Skeletal muscle satellite cell (primary cell): ENCODE measurements around the gene UBALD1.
A peak's percentile ranks its signal among the peaks of the same experiment; 100 is the strongest.

Source experiments
- H3K27me3 ChIP-seq: 2 replicates; pipeline ENCODE4 v1.7.0; 2013; ENCODE audit warnings: low read length; ENCODE audit not compliant: control insufficient read depth, insufficient read depth
- H3K36me3 ChIP-seq: 2 replicates; pipeline ENCODE4 v1.7.0; 2013; ENCODE audit warnings: mild to moderate bottlenecking, control low read depth, low read length; ENCODE audit not compliant: insufficient read depth
- H3K4me1 ChIP-seq: 2 replicates; pipeline ENCODE4 v1.7.0; 2013; ENCODE audit warnings: low read length; ENCODE audit not compliant: control insufficient read depth, insufficient read depth
- H3K4me2 ChIP-seq: 2 replicates; pipeline ENCODE4 v1.7.0; 2013; ENCODE audit warnings: mild to moderate bottlenecking, low read length
- H3K4me3 ChIP-seq: 2 replicates; pipeline ENCODE4 v1.7.0; 2013; ENCODE audit warnings: low read length
- H3K9ac ChIP-seq: 2 replicates; pipeline ENCODE4 v1.7.0; 2013; ENCODE audit warnings: mild to moderate bottlenecking, low read depth, low read length, moderate library complexity
- H3K9me3 ChIP-seq: replicated peaks from 2 replicates; pipeline ENCODE4 v1.7.0; 2013; ENCODE audit warnings: mild to moderate bottlenecking, control low read depth, low read length

UBALD1 gene

GRCh38 chr16:4612474-4612931 is 2.2 kb downstream of the UBALD1 start:
- H3K9ac ChIP-seq, result peak overlapping the region; percentile 8
- peak overlapping the region; percentile 95 for H3K4me2 ChIP-seq
- H3K36me3 ChIP-seq, result peaks cover 12% of the 10 kb centered on the region
- H3K4me1 ChIP-seq, result peaks cover 43% of the 10 kb centered on the region
- H3K27me3 ChIP-seq, result no peaks in the 10 kb centered on the region
- no peaks in the 10 kb centered on the region for H3K9me3 ChIP-seq
- H3K4me3 ChIP-seq, result peak overlapping the region; percentile 24

- Histone ChIP-seq H3K36me3 (peaks cover 15% of the 10 kb centered on the region), H3K27me3 (no peaks in the 10 kb centered on the region), H3K4me1 (peaks cover 35% of the 10 kb centered on the region), H3K9ac (peak overlapping the region; percentile 26), H3K9me3 (no peaks in the 10 kb centered on the region), H3K4me3 (no peak overlapping the region), H3K4me2 (peak overlapping the region; percentile 52)
Observed at GRCh38 chr16:4611337-4612021, 3.2 kb downstream of the UBALD1 start.

GRCh38 chr16:4610011-4611005 is 4.4 kb downstream of the UBALD1 start:
- H3K9ac ChIP-seq, result no peak overlapping the region

GRCh38 chr16:4609200-4610010 is 5.3 kb downstream of the UBALD1 start:
- Histone ChIP-seq H3K4me3 (no peak overlapping the region), H3K4me1 (peaks cover 22% of the 10 kb centered on the region), H3K36me3 (peaks cover 15% of the 10 kb centered on the region), H3K9ac (no peak overlapping the region), H3K27me3 (no peaks in the 10 kb centered on the region), H3K9me3 (no peaks in the 10 kb centered on the region), H3K4me2 (no peak overlapping the region)

More at GRCh38 chr16:4610011-4611005, 4.4 kb downstream of the UBALD1 start:
- Histone ChIP-seq H3K9me3 (no peaks in the 10 kb centered on the region), H3K4me1 (peaks cover 27% of the 10 kb centered on the region), H3K36me3 (peaks cover 15% of the 10 kb centered on the region), H3K4me2 (no peak overlapping the region), H3K27me3 (no peaks in the 10 kb centered on the region), H3K4me3 (no peak overlapping the region)

GRCh38 chr16:4608704-4608980 is 6.0 kb downstream of the UBALD1 start:
- Histone ChIP-seq H3K4me3 (no peak overlapping the region), H3K27me3 (peaks cover 2% of the 10 kb centered on the region), H3K4me1 (peaks cover 20% of the 10 kb centered on the region), H3K9me3 (no peaks in the 10 kb centered on the region), H3K36me3 (peaks cover 15% of the 10 kb centered on the region), H3K9ac (no peak overlapping the region), H3K4me2 (no peak overlapping the region)

GRCh38 chr16:4607841-4608703 is 6.6 kb downstream of the UBALD1 start:
- H3K36me3 ChIP-seq, result peaks cover 15% of the 10 kb centered on the region

GRCh38 chr16:4606354-4606753 is 8.3 kb downstream of the UBALD1 start:
- H3K9me3 ChIP-seq, result no peaks in the 10 kb centered on the region
- H3K4me1 ChIP-seq, result peaks cover 2% of the 10 kb centered on the region
- peaks cover 15% of the 10 kb centered on the region for H3K36me3 ChIP-seq
- H3K9ac ChIP-seq, result no peak overlapping the region
- no peak overlapping the region for H3K4me2 ChIP-seq
- no peak overlapping the region for H3K4me3 ChIP-seq
- peaks cover 9% of the 10 kb centered on the region for H3K27me3 ChIP-seq

More at GRCh38 chr16:4607841-4608703, 6.6 kb downstream of the UBALD1 start:
- Histone ChIP-seq H3K4me1 (peaks cover 15% of the 10 kb centered on the region), H3K27me3 (peaks cover 3% of the 10 kb centered on the region), H3K9me3 (no peaks in the 10 kb centered on the region), H3K9ac (no peak overlapping the region), H3K4me3 (no peak overlapping the region), H3K4me2 (no peak overlapping the region)

GRCh38 chr16:4604401-4604800 is 10.3 kb downstream of the UBALD1 start:
- H3K4me3 ChIP-seq, result no peak overlapping the region
- no peaks in the 10 kb centered on the region for H3K9me3 ChIP-seq
- no peak overlapping the region for H3K4me2 ChIP-seq
- peaks cover 15% of the 10 kb centered on the region for H3K36me3 ChIP-seq
- H3K9ac ChIP-seq, result no peak overlapping the region
- no peaks in the 10 kb centered on the region for H3K4me1 ChIP-seq
- H3K27me3 ChIP-seq, result peaks cover 11% of the 10 kb centered on the region

GRCh38 chr16:4603624-4604170 is 11.0 kb downstream of the UBALD1 start:
- H3K9me3 ChIP-seq, result no peaks in the 10 kb centered on the region
- no peak overlapping the region for H3K9ac ChIP-seq
- H3K4me2 ChIP-seq, result no peak overlapping the region
- no peaks in the 10 kb centered on the region for H3K4me1 ChIP-seq
- peaks cover 15% of the 10 kb centered on the region for H3K36me3 ChIP-seq
- no peak overlapping the region for H3K4me3 ChIP-seq
- H3K27me3 ChIP-seq, result peaks cover 13% of the 10 kb centered on the region

- Histone ChIP-seq H3K9ac (no peak overlapping the region), H3K36me3 (peaks cover under 1% of the 10 kb centered on the region), H3K9me3 (no peaks in the 10 kb centered on the region), H3K4me1 (no peaks in the 10 kb centered on the region), H3K27me3 (peaks cover 24% of the 10 kb centered on the region), H3K4me2 (no peak overlapping the region), H3K4me3 (no peak overlapping the region)
Observed at GRCh38 chr16:4602331-4602730, 12.4 kb downstream of the UBALD1 start.
